Measurements from ENCODE around the gene FOXP1.

The FOXP1 gene

GRCh38 chr3:71114610-71115009, 468.9 kb downstream of the FOXP1 start:
- Histone ChIP-seq H3K4me3 (ENCODE audit: low read length) (no peak overlapping the region), H3K27ac (ENCODE audit: low read depth, low read length) (no peak overlapping the region), H4K20me1 (ENCODE audit: control insufficient read depth, insufficient read depth, low read depth, low read length) (no peaks in the 10 kb centered on the region), H3K27me3 (ENCODE audit: control insufficient read depth, low read length) (no peaks in the 10 kb centered on the region), H3K79me2 (ENCODE audit: control insufficient read depth, low read length) (peaks cover 5% of the 10 kb centered on the region; the same call in 1 of the 2 replicates), H3K9me2 (replicated peaks; ENCODE audit: control insufficient read depth, low read length) (no peaks in the 10 kb centered on the region), H3F3A (ENCODE audit: control insufficient read depth, insufficient read depth) (no peaks in the 10 kb centered on the region), H3K36me3 (ENCODE audit: control insufficient read depth, low read length) (peaks cover 47% of the 10 kb centered on the region), H3K4me1 (ENCODE audit: control insufficient read depth, low read length) (peaks cover 11% of the 10 kb centered on the region), H3K4me2 (ENCODE audit: low read length) (no peak overlapping the region), H3K9me3 (ENCODE audit: control insufficient read depth, insufficient read depth, low read length) (no peaks in the 10 kb centered on the region)
- TF ChIP-seq, protein P1, sequence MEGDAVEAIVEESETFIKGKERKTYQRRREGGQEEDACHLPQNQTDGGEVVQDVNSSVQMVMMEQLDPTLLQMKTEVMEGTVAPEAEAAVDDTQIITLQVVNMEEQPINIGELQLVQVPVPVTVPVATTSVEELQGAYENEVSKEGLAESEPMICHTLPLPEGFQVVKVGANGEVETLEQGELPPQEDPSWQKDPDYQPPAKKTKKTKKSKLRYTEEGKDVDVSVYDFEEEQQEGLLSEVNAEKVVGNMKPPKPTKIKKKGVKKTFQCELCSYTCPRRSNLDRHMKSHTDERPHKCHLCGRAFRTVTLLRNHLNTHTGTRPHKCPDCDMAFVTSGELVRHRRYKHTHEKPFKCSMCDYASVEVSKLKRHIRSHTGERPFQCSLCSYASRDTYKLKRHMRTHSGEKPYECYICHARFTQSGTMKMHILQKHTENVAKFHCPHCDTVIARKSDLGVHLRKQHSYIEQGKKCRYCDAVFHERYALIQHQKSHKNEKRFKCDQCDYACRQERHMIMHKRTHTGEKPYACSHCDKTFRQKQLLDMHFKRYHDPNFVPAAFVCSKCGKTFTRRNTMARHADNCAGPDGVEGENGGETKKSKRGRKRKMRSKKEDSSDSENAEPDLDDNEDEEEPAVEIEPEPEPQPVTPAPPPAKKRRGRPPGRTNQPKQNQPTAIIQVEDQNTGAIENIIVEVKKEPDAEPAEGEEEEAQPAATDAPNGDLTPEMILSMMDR (IDR thresholded peaks at IDR 0.05; ENCODE audit: low read depth, low read length, poor library complexity, severe bottlenecking): no peak
- TF ChIP-seq EZH2phosphoT487 (IDR thresholded peaks at IDR 0.05; ENCODE audit: borderline replicate concordance, low read length): no peak

GRCh38 chr3:71112576-71112975, 471.0 kb downstream of the FOXP1 start:
- Histone ChIP-seq H3K4me1 (ENCODE audit: control insufficient read depth, low read length) (no peaks in the 10 kb centered on the region), H3K36me3 (ENCODE audit: control insufficient read depth, low read length) (peaks cover 43% of the 10 kb centered on the region), H4K20me1 (ENCODE audit: control insufficient read depth, insufficient read depth, low read depth, low read length) (no peaks in the 10 kb centered on the region), H3K79me2 (ENCODE audit: control insufficient read depth, low read length) (0 out of 2 replicates have a peak, but pooled peaks cover 2% of the 10 kb centered on the region), H3F3A (ENCODE audit: control insufficient read depth, insufficient read depth) (no peaks in the 10 kb centered on the region), H3K27me3 (ENCODE audit: control insufficient read depth, low read length) (no peaks in the 10 kb centered on the region), H3K9me3 (ENCODE audit: control insufficient read depth, insufficient read depth, low read length) (no peaks in the 10 kb centered on the region), H3K9me2 (replicated peaks; ENCODE audit: control insufficient read depth, low read length) (no peaks in the 10 kb centered on the region), H3K4me3 (ENCODE audit: low read length) (no peak overlapping the region), H3K4me2 (ENCODE audit: low read length) (no peak overlapping the region), H3K27ac (ENCODE audit: low read depth, low read length) (no peak overlapping the region)
- no peak for TF ChIP-seq EZH2phosphoT487 (IDR thresholded peaks at IDR 0.05; ENCODE audit: borderline replicate concordance, low read length)
- TF ChIP-seq, protein P1 (IDR thresholded peaks at IDR 0.05; ENCODE audit: low read depth, low read length, poor library complexity, severe bottlenecking): no peak

DNA sequence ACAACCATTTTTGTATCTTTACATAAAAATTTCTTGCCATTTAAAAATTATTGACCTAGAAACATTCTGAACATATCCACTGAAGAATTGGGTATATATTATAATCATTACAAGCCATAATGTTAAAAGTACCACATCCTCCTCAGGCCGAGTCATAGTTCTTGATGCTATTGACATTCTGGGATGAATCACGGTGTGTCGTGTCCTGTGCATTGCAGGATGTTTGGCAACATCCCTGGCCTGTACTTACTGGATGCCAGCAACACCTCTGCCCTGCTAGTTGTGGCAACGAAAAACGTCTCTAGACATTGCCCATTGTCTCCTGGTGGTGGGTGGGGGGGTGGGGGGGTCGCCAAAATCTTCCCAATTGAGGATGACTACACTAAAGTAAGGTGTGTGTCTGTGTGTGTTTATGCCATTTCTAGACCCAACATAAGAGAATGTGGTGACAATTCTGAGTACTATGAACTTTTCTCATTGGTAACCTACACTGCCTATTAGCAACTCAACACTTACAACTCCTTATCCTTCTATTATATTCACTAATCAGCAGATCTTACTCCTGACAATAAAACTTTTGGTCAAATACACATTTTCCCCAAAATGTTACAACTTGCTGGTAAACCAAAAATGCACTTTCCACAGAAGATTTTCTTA, 471.6 kb downstream of the FOXP1 start:
- Histone ChIP-seq H3K4me1 (ENCODE audit: control insufficient read depth, low read length) (no peaks in the 10 kb centered on the region), H3K36me3 (ENCODE audit: control insufficient read depth, low read length) (peaks cover 42% of the 10 kb centered on the region), H3K4me3 (ENCODE audit: low read length) (no peak overlapping the region), H3K9me3 (ENCODE audit: control insufficient read depth, insufficient read depth, low read length) (no peaks in the 10 kb centered on the region), H4K20me1 (ENCODE audit: control insufficient read depth, insufficient read depth, low read depth, low read length) (no peaks in the 10 kb centered on the region), H3K4me2 (ENCODE audit: low read length) (no peak overlapping the region), H3F3A (ENCODE audit: control insufficient read depth, insufficient read depth) (no peaks in the 10 kb centered on the region), H3K9me2 (replicated peaks; ENCODE audit: control insufficient read depth, low read length) (no peaks in the 10 kb centered on the region), H3K27ac (ENCODE audit: low read depth, low read length) (no peak overlapping the region), H3K79me2 (ENCODE audit: control insufficient read depth, low read length) (0 out of 2 replicates have a peak, but pooled peaks cover 2% of the 10 kb centered on the region), H3K27me3 (ENCODE audit: control insufficient read depth, low read length) (no peaks in the 10 kb centered on the region)
- TF ChIP-seq, protein P1 (IDR thresholded peaks at IDR 0.05; ENCODE audit: low read depth, low read length, poor library complexity, severe bottlenecking): no peak
- TF ChIP-seq EZH2phosphoT487 (IDR thresholded peaks at IDR 0.05; ENCODE audit: borderline replicate concordance, low read length): no peak
